Activated T-cell treated with anti-CD3 and anti-CD28 coated beads, Interleukin-2, amount 50 U/mL, for 72 hours (primary cell): ENCODE results near the gene JAZF1. TPM values are rescaled to one million over a fixed set of nuclear protein-coding genes. Genes with fewer than 3 reads are reported as not detected.
"Not testable (repeated sequence)": the region's sequence is repeated elsewhere in the genome, so short reads cannot be mapped to it uniquely, and the experiment has no call there.

ENCODE experiments used
- ATAC-seq, 2 donors: fragments of 150-1000 bp; cut with Tn5 transposase; replicated peaks in 1 of 2; 2 replicates each; pipeline ENCODE4 v1.10.0; 2021; ENCODE audit warnings: moderate library complexity in 2 of 2, mild to moderate bottlenecking in 1 of 2
- DNase-seq, 2 donors: peaks; one replicate each; pipeline ENCODE4 v3.0.0; 2021 to 2022; ENCODE audit warnings: mixed read lengths in 1 of 2
- H3K27ac Mint-ChIP-seq: one replicate; pipeline ENCODE4 v1.8.0; 2022; ENCODE audit warnings: mild to moderate bottlenecking, moderate library complexity, mixed read lengths
- H3K27me3 Mint-ChIP-seq: one replicate; pipeline ENCODE4 v1.8.0; 2022; ENCODE audit warnings: low read depth, mixed read lengths
- H3K36me3 Mint-ChIP-seq, 2 donors: one replicate each; pipeline ENCODE4 v1.8.0; 2022; ENCODE audit warnings: mixed read lengths in 2 of 2, mild to moderate bottlenecking in 1 of 2; ENCODE audit not compliant: insufficient read depth in 2 of 2
- H3K4me1 Mint-ChIP-seq: one replicate; pipeline ENCODE4 v1.8.0; 2022; ENCODE audit warnings: low read depth, mixed read lengths
- H3K4me3 Mint-ChIP-seq, 2 donors: one replicate each; pipeline ENCODE4 v1.8.0; 2022; ENCODE audit warnings: mild to moderate bottlenecking in 2 of 2, mixed read lengths in 2 of 2, moderate library complexity in 2 of 2
- H3K9me3 Mint-ChIP-seq, 2 donors: one replicate each; pipeline ENCODE4 v1.8.0; 2022; ENCODE audit warnings: mixed read lengths in 2 of 2
- total RNA-seq, 2 donors: library from RNA; stranded (reverse); gene quantifications; one replicate each; pipeline ENCODE4 v1.2.3, GENCODE V29; 2022

The JAZF1 gene
- total RNA-seq, 2 donors from 2014 or later, result 4.3 to 7.9 TPM

DNA sequence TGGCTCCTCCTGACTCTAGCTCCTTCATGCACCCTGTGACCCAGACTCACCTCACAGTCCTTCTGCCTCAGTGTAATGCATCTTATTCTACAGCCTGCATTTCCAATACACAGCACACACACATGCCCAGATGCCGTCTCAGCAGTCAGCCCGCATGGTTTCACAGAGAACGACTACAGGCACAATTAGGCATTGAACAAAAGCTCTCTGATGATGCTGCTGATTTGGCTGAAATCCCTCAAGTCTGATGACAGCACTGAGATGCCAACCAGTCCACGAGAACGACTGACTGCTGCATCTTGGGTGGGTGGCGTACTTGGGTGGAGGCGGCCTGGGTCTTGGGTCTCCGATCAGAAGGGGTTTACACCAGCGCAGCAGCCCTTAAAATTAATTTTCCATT, 240.3 kb downstream of the JAZF1 start:
- DNase-seq (no peak), ATAC-seq (no peak)
- Mint-ChIP-seq H3K36me3 (peaks cover 2 to 4% of the 10 kb centered on the region in 2 donors), H3K27ac (no peak overlapping the region), H3K4me3 (no peak overlapping the region), H3K9me3 (no peaks in the 10 kb centered on the region), H3K27me3 (no peaks in the 10 kb centered on the region), H3K4me1 (no peaks in the 10 kb centered on the region)

DNA sequence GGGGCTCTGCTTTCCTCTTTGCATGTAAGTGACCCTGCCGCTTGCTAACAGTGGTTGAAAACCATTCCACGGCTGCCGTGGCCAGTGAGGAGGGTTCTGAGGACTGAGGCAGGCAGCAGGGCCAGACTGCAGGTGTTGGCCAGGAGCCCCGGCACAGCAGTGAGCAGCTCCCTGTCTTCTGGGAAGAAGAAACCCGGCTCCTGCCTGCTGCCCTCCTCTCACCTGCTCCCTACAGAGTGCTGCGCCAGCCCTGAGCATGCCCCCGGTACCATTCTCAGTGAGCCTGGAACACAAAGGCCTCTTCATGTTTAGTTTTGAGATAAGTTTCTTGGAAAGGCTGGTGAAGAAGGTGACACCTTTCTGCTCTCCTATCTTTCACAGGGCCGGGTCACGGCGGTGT, 240.7 kb downstream of the JAZF1 start:
- Mint-ChIP-seq H3K4me1 (no peaks in the 10 kb centered on the region), H3K9me3 (no peaks in the 10 kb centered on the region), H3K27ac (no peak overlapping the region), H3K36me3 (peaks cover 2 to 4% of the 10 kb centered on the region in 2 donors), H3K4me3 (no peak overlapping the region), H3K27me3 (no peaks in the 10 kb centered on the region)
- ATAC-seq (no peak), DNase-seq (no peak)

DNA sequence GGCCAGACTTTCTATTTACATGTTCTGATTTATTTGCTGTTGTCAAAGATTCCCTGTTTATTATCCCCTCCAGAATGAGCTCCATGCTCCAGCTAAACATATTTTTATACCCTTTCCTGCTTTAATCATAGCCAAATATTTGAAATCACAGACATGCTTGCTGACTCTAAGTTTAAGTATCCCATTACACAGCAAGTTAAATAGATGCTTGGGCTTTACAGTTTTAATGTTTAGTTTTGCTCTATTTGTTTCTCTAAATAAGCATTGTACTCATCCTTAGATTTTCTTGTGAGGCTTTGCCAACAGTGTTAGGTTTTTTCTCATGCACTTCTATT, 243.9 kb downstream of the JAZF1 start:
- H3K9me3 Mint-ChIP-seq, result no peaks in the 10 kb centered on the region
- peaks cover 2 to 4% of the 10 kb centered on the region in 2 donors for H3K36me3 Mint-ChIP-seq
- H3K27ac Mint-ChIP-seq, result no peak overlapping the region
- H3K27me3 Mint-ChIP-seq, result no peaks in the 10 kb centered on the region
- H3K4me1 Mint-ChIP-seq, result no peaks in the 10 kb centered on the region
- no peak overlapping the region for H3K4me3 Mint-ChIP-seq
- ATAC-seq (no peak), DNase-seq (no peak)

GRCh38 chr7:27936047-27936767, 244.4 kb downstream of the JAZF1 start:
- no peak overlapping the region for H3K4me3 Mint-ChIP-seq
- peaks cover under 1 to 2% of the 10 kb centered on the region in 2 donors for H3K36me3 Mint-ChIP-seq
- ATAC-seq, result no peak
- H3K27ac Mint-ChIP-seq, result no peak overlapping the region
- no peaks in the 10 kb centered on the region for H3K27me3 Mint-ChIP-seq
- no peaks in the 10 kb centered on the region for H3K4me1 Mint-ChIP-seq
- H3K9me3 Mint-ChIP-seq, result no peaks in the 10 kb centered on the region
- no peak for DNase-seq

- no peaks in the 10 kb centered on the region for H3K4me1 Mint-ChIP-seq
- no peak for ATAC-seq
- H3K9me3 Mint-ChIP-seq, result no peaks in the 10 kb centered on the region
- H3K27me3 Mint-ChIP-seq, result no peaks in the 10 kb centered on the region
- H3K4me3 Mint-ChIP-seq, result no peak overlapping the region
- DNase-seq, result no peak
- H3K27ac Mint-ChIP-seq, result no peak overlapping the region
- H3K36me3 Mint-ChIP-seq, result no peaks in the 10 kb centered on the region
These were observed 246.7 kb downstream of the JAZF1 start for GRCh38 chr7:27933671-27934565.

DNA sequence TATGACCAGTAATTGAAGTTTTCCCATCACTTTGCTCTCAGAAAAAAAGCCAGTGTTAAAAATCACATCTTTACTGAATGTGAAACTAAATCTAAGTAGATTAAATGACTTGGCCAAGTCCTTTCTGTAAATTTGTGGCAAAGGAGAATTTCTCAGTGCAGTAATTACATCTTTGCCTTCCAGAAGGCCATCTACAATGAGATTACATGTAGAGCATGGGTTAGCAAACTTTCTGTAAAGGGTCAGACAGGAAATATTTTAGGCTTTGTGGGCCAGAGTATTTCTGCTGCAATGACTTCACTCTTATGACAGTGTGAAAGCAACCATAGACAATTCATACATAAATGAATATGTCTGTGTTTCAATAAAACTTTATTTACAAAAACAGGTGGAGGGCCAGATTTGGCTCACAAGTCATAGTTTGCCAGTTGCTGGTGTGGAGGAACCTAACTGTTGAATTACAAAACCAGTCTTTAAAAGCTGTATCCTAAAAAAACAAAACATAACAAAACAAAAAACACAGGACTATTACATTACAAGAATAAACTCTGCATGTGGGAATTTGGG, 249.6 kb downstream of the JAZF1 start:
- no peaks in the 10 kb centered on the region for H3K36me3 Mint-ChIP-seq
- H3K4me3 Mint-ChIP-seq, result no peak overlapping the region
- DNase-seq, result no peak
- H3K9me3 Mint-ChIP-seq, result no peaks in the 10 kb centered on the region
- no peak overlapping the region for H3K27ac Mint-ChIP-seq
- no peaks in the 10 kb centered on the region for H3K27me3 Mint-ChIP-seq
- H3K4me1 Mint-ChIP-seq, result peaks cover 2% of the 10 kb centered on the region
- ATAC-seq, result peak; percentile 36 to 81

- Mint-ChIP-seq H3K27me3 (no peaks in the 10 kb centered on the region), H3K9me3 (no peaks in the 10 kb centered on the region), H3K4me1 (peaks cover 8% of the 10 kb centered on the region), H3K36me3 (no peaks in the 10 kb centered on the region), H3K4me3 (no peak overlapping the region), H3K27ac (no peak overlapping the region)
- ATAC-seq, result no peak
- DNase-seq, result no peak
These were observed 251.5 kb downstream of the JAZF1 start for GRCh38 chr7:27929127-27929526.

DNA sequence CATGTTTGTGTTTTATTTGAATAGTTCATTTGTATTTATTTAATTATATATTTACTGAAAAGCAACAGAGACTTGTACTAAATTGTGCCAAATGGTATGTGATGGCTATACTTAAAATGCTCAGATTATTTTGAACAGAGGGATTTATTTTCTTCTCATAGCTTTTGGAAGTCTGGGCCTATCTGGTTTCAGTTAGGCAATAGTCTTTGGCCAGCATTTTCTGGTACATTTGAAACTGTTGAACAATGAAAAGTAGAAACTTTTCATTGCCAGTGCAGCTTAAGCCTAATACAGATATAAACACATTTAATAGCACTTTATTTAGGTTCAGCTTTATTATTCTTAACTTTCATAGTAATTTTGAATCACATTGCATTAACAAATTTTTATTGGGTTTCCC, 252.6 kb downstream of the JAZF1 start:
- Mint-ChIP-seq H3K36me3 (no peaks in the 10 kb centered on the region), H3K4me3 (no peak overlapping the region), H3K27ac (no peak overlapping the region), H3K9me3 (no peaks in the 10 kb centered on the region), H3K4me1 (peaks cover 8% of the 10 kb centered on the region), H3K27me3 (no peaks in the 10 kb centered on the region)
- ATAC-seq, result no peak
- DNase-seq, result no peak

GRCh38 chr7:27925573-27926201, 254.9 kb downstream of the JAZF1 start:
- no peaks in the 10 kb centered on the region for H3K9me3 Mint-ChIP-seq
- DNase-seq (no peak), ATAC-seq (peak; percentile 63 to 94)
- H3K4me3 Mint-ChIP-seq, result peak overlapping the region in 1 of 2 donors; percentile 24
- peaks cover 8% of the 10 kb centered on the region for H3K4me1 Mint-ChIP-seq
- H3K27me3 Mint-ChIP-seq, result no peaks in the 10 kb centered on the region
- no peaks in the 10 kb centered on the region for H3K36me3 Mint-ChIP-seq
- H3K27ac Mint-ChIP-seq, result peak overlapping the region; percentile 61

GRCh38 chr7:27923642-27923980, 257.0 kb downstream of the JAZF1 start:
- no peaks in the 10 kb centered on the region for H3K9me3 Mint-ChIP-seq
- H3K4me3 Mint-ChIP-seq, result no peak overlapping the region
- H3K27ac Mint-ChIP-seq, result no peak overlapping the region
- peaks cover 8% of the 10 kb centered on the region for H3K4me1 Mint-ChIP-seq
- no peaks in the 10 kb centered on the region for H3K36me3 Mint-ChIP-seq
- ATAC-seq, result no peak
- no peak for DNase-seq
- no peaks in the 10 kb centered on the region for H3K27me3 Mint-ChIP-seq

DNA sequence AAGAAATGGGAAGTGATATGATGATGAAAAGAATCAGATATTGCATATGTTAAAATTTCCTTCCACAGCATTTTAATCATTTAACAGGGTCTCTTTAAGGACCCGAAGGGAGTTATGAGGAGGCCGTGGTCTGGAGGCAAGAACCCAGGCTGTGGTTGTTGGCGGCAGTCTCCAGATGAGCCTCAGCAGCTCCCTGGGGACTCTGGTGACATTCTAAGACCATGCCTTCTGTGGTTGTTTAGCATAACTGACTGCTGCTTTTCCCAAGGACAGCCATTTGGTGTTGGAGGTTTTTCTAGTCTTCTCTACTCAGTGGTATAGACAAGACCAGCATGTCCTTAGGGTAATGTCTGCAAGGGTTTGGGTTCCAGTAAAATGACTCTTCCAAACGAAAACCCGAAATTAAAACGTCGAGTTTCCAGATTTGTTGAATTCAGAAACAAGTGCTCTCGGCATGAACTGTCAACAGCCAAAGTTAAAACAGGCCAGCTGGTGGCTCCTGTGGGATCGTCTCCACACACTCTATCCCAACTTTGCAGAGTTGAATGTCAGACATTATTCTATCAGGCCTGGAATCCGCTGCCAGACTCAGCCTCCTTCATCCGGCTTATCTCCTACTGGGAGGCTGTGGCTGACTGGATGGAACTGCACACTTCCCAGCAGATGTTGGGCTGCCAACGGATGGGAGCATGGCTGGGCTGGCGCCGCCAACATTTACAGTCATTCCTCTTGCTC, 257.5 kb downstream of the JAZF1 start:
- ATAC-seq, result no peak
- H3K4me3 Mint-ChIP-seq, result no peak overlapping the region
- H3K27ac Mint-ChIP-seq, result no peak overlapping the region

GRCh38 chr7:27922389-27922788, 258.2 kb downstream of the JAZF1 start:
- H3K27ac Mint-ChIP-seq, ATAC-seq: not testable (repeated sequence)

More for the DNA sequence above, 257.5 kb downstream of the JAZF1 start:
- DNase-seq, result no peak
- no peaks in the 10 kb centered on the region for H3K9me3 Mint-ChIP-seq
- H3K36me3 Mint-ChIP-seq, result no peaks in the 10 kb centered on the region
- no peaks in the 10 kb centered on the region for H3K27me3 Mint-ChIP-seq
- H3K4me1 Mint-ChIP-seq, result peaks cover 8% of the 10 kb centered on the region

More at GRCh38 chr7:27922389-27922788, 258.2 kb downstream of the JAZF1 start:
- H3K4me1 Mint-ChIP-seq, result peaks cover 12% of the 10 kb centered on the region
- H3K36me3 Mint-ChIP-seq, H3K9me3 Mint-ChIP-seq, H3K27me3 Mint-ChIP-seq, H3K4me3 Mint-ChIP-seq, DNase-seq: not testable (repeated sequence)
